GM12878 (cell line): ENCODE measurements around the gene GNAT1. TPM values are rescaled to one million over a fixed set of nuclear protein-coding genes. Genes with fewer than 3 reads are reported as not detected.

Experiments
- ATAC-seq: fragments of 200-7000 bp; cut with Tn5 transposase; 3 replicates; pipeline ENCODE4 v1.9.1; 2020; ENCODE audit warnings: mild to moderate bottlenecking, moderate library complexity
- BruUV-seq: library from RNA; stranded (reverse); fragments of 400-500 nt; replicated peaks from 2 replicates; lab custom pipeline; 2021; lab: Mats Ljungman, UMichigan
- CTCF ChIA-PET: fragments of 300-600 bp; sonication (Branson Sonifier 250); formaldehyde crosslinking; extraction: SDS; loops from one replicate; lab custom pipeline; 2021; ENCODE audit warnings: inconsistent platforms; lab: Yijun Ruan, JAX
- POLR2A ChIA-PET: fragments of 350-600 bp; formaldehyde crosslinking; extraction: SDS; loops from one replicate; lab custom pipeline; 2021; ENCODE audit warnings: inconsistent platforms; lab: Charles Lee
- RAD21 ChIA-PET: fragments of 300-600 bp; sonication (Branson Sonifier 250); formaldehyde crosslinking; loops from one replicate; lab custom pipeline; 2023; ENCODE audit warnings: antibody characterized with exemption; ENCODE audit not compliant: unreplicated experiment; lab: Charles Lee
- SMC1A ChIA-PET: fragments of 300-600 bp; sonication (Branson Sonifier 250); formaldehyde crosslinking; loops from one replicate; lab custom pipeline; 2023; ENCODE audit not compliant: unreplicated experiment, uncharacterized antibody; lab: Charles Lee
- DNase-seq: peaks from one replicate; pipeline ENCODE4 v3.0.0-alpha.2; 2011; ENCODE audit warnings: low read depth, low spot score
- FAIRE-seq: peaks from 3 replicates; lab custom pipeline; 2011; peaks lifted over from hg19 to GRCh38; lab: Jason Lieb, UNC
- H2AFZ ChIP-seq: 2 replicates; pipeline ENCODE4 v1.6.0; 2011; ENCODE audit warnings: low read depth, low read length, control low read depth; ENCODE audit not compliant: control insufficient read depth
- H3K27ac ChIP-seq: 2 replicates; pipeline ENCODE4 v1.5.1; 2011; ENCODE audit warnings: control low read depth; ENCODE audit not compliant: control insufficient read depth, insufficient read depth
- H3K27me3 ChIP-seq, 2 experiments: replicated peaks in 1 of 2; 2 replicates each; pipeline versions ENCODE4 v1.6.0 to v1.6.1; 2011; ENCODE audit warnings: low read length in 1 of 2; ENCODE audit not compliant: control insufficient read depth in 2 of 2, insufficient read depth in 2 of 2
- H3K36me3 ChIP-seq, 2 experiments: 2 replicates each; pipeline ENCODE4 v1.5.1; 2011; ENCODE audit warnings: low read length in 1 of 2; ENCODE audit not compliant: control insufficient read depth in 2 of 2, insufficient read depth in 2 of 2
- H3K4me1 ChIP-seq: 2 replicates; pipeline ENCODE4 v1.6.1; 2011; ENCODE audit warnings: mild to moderate bottlenecking, low read length, moderate library complexity, mixed read lengths; ENCODE audit not compliant: control insufficient read depth, insufficient read depth
- H3K4me2 ChIP-seq: 2 replicates; pipeline ENCODE4 v1.6.0; 2011; ENCODE audit warnings: control low read depth; ENCODE audit not compliant: control insufficient read depth, insufficient read depth
- H3K4me3 ChIP-seq: fragments of 200-600 bp; sonication (generic); 2 replicates; pipeline ENCODE4 v1.5.1; 2016
- H3K79me2 ChIP-seq: 2 replicates; pipeline ENCODE4 v1.6.0; 2011; ENCODE audit warnings: low read length; ENCODE audit not compliant: control insufficient read depth, insufficient read depth
- H3K9ac ChIP-seq: 2 replicates; pipeline ENCODE4 v1.8.0; 2011; ENCODE audit warnings: low read length, control low read depth, mixed read lengths; ENCODE audit not compliant: control insufficient read depth, insufficient read depth
- H3K9me3 ChIP-seq: replicated peaks from 3 replicates; pipeline ENCODE4 v1.5.1; 2011; ENCODE audit warnings: mild to moderate bottlenecking, low read length; ENCODE audit not compliant: control insufficient read depth, insufficient read depth
- H4K20me1 ChIP-seq: 2 replicates; pipeline ENCODE4 v1.6.0; 2011; ENCODE audit not compliant: control insufficient read depth, insufficient read depth
- ATF7 ChIP-seq: fragments of 450-650 bp; IDR thresholded peaks from 2 replicates; pipeline ENCODE4 v1.6.1; 2016; ENCODE audit warnings: low read depth, mild to moderate bottlenecking
- CEBPB ChIP-seq, 2 experiments: fragments of 150-350 bp in 1 of 2; IDR thresholded peaks; 2 replicates each; pipeline ENCODE4 v1.6.1; 2012 to 2014; ENCODE audit warnings: low read depth in 2 of 2, low read length in 2 of 2, borderline replicate concordance in 1 of 2, inconsistent platforms in 1 of 2
- CREM ChIP-seq: IDR thresholded peaks from 2 replicates; pipeline ENCODE4 v1.6.1; 2014; ENCODE audit warnings: antibody characterized with exemption, low read depth
- ESRRA ChIP-seq: IDR thresholded peaks from 2 replicates; pipeline ENCODE4 v1.6.1; 2012; ENCODE audit warnings: mild to moderate bottlenecking, low read length, improper control_type of control experiment
- GABPA ChIP-seq: IDR thresholded peaks from 2 replicates; pipeline ENCODE4 v1.6.1; 2014; ENCODE audit warnings: antibody characterized with exemption, low read depth, mild to moderate bottlenecking, inconsistent platforms
- IKZF2 ChIP-seq, 2 experiments: fragments of 450-650 bp; IDR thresholded peaks; 2 replicates each; pipeline ENCODE4 v1.6.1; 2017; ENCODE audit warnings: mild to moderate bottlenecking in 2 of 2, moderate library complexity in 2 of 2
- KDM1A ChIP-seq: fragments of 200-600 bp; sonication (generic); IDR thresholded peaks from 2 replicates; pipeline ENCODE4 v1.6.1; 2016; ENCODE audit warnings: borderline replicate concordance
- MTA3 ChIP-seq: IDR thresholded peaks from 2 replicates; pipeline ENCODE4 v1.6.1; 2012; ENCODE audit warnings: low read length, inconsistent platforms, borderline replicate concordance
- NFYB ChIP-seq: IDR thresholded peaks from 2 replicates; pipeline ENCODE4 v1.6.1; 2011; ENCODE audit warnings: low read depth, mild to moderate bottlenecking, low read length, improper control_type of control experiment, moderate library complexity; ENCODE audit not compliant: insufficient read depth
- POLR2A ChIP-seq: IDR thresholded peaks from 2 replicates; pipeline ENCODE4 v1.6.1; 2011; ENCODE audit warnings: low read depth, mild to moderate bottlenecking, low read length
- SRF ChIP-seq, 2 experiments: IDR thresholded peaks; 2 replicates each; pipeline ENCODE4 v1.6.1; 2011; ENCODE audit warnings: low read depth in 2 of 2, low read length in 2 of 2, mild to moderate bottlenecking in 1 of 2, moderate library complexity in 1 of 2
- TARDBP ChIP-seq: IDR thresholded peaks from 2 replicates; pipeline ENCODE4 v1.6.1; 2016; ENCODE audit warnings: borderline replicate concordance
- TBL1XR1 ChIP-seq: IDR thresholded peaks from 2 replicates; pipeline ENCODE4 v1.6.1; 2012; ENCODE audit warnings: low read depth, low read length, improper control_type of control experiment
- WGBS: methylation state at CpG from one replicate; pipeline ENCODE4 v1.1.6; 2016; ENCODE audit warnings: low lambda C conversion rate; ENCODE audit not compliant: insufficient replicate concordance, insufficient coverage; ENCODE audit errors: missing lambda C conversion rate; 5-methylcytosine and 5-hydroxymethylcytosine counted together
- in situ Hi-C: fragments of 300-500 bp; cut with MboI; formaldehyde crosslinking; loops from 9 replicates; pipeline ENCODE4 v1.14.3; 2018; ENCODE audit warnings: mixed read lengths
- intact Hi-C: fragments of 100-400 bp; cut with micrococcal nuclease; formaldehyde crosslinking; loops from one replicate; pipeline ENCODE4 v1.14.2; 2022; ENCODE audit not compliant: unreplicated experiment
- polyA plus RNA-seq, 11 experiments: library from polyadenylated mRNA; depleted of rRNA in 4 of 11; unstranded in 6 of 11; stranded (reverse) in 5 of 11; fragments of >200 nt; fragmentation: Nextera tagmentation in 4 of 11; fragmentation: Illumina TruSeq in 1 of 11; extraction: Ambion mirVana in 4 of 11; extraction: Trizol in 1 of 11; gene quantifications; 1 replicate in 1 of 11; 2 replicates in 10 of 11; pipeline versions ENCODE4 v1.2.1 to v1.2.3, GENCODE V29; 2011 to 2016; ENCODE audit warnings: inconsistent platforms in 2 of 11, missing spikeins in 2 of 11, low read depth in 1 of 11
- total RNA-seq, 4 experiments: library from RNA; depleted of rRNA in 3 of 4; stranded (reverse); fragments of >200 nt in 3 of 4; fragmentation: Illumina TruSeq in 1 of 4; extraction: Trizol in 1 of 4; gene quantifications; 2 replicates each; pipeline versions ENCODE4 v1.2.1 to v1.2.3, GENCODE V29; 2013 to 2021
- TF ChIP-seq, protein P1 (sequence below): fragments of 450-650 bp; IDR thresholded peaks from 2 replicates; pipeline ENCODE4 v1.6.1; 2016; ENCODE audit warnings: mild to moderate bottlenecking
- TF ChIP-seq, protein P2 (sequence below): IDR thresholded peaks from 2 replicates; pipeline ENCODE4 v1.6.1; 2012; ENCODE audit warnings: mild to moderate bottlenecking, low read depth, low read length
- TF ChIP-seq, protein P3 (sequence below): fragments of 450-650 bp; IDR thresholded peaks from 2 replicates; pipeline ENCODE4 v1.6.1; 2017; ENCODE audit warnings: mild to moderate bottlenecking, moderate library complexity

GNAT1 gene
- total and polyA plus RNA-seq, 10 of the 15 experiments (the other 5 are each of a cell fraction or from before 2014, with no cell fraction given), result not detected

DNA sequence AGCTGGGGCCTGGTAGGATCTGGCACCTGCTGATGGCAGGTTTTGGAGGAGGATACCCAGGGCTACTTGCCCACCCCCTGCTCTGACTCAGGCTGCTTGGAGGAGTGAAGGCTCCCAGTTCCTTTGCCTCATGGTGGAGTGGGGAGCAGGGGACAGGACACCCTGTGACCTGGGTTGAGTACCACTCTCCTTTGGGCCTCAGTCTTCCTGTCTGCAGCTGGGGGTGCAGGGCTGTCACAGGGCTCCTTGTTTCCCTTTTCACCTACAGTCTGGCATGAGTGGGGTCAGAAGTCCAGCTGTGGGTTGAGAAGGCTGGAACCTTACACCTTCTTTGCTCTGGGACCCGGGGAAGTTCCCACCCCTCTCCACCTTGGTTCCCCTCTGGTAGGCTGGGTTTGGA lies 21.6 kb upstream of the GNAT1 start (continued):
- no peak for TF ChIP-seq MTA3

DNA sequence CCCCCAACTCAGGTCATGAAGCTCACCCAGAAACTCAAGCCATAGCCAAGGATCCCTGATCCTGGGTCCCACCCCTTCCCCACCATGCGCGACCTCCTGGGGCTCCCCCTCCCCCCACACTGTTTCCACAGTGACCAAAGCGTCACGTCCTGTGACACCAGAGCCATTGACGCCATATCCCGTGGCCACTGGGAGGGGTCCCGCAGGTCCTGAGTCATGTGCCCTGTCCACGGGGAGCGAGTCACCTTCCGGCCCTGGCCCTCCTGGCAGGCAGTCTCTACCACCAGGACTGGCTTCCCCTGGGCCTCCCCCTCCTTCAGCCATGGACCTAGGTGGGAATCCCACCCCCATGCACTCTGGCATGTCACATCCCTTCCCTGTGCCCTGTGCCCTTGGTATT lies 20.7 kb upstream of the GNAT1 start:
- Histone ChIP-seq H4K20me1 (no peaks in the 10 kb centered on the region), H3K36me3 (no peaks in the 10 kb centered on the region), H3K27ac (no peak overlapping the region), H3K27me3 (no peaks in the 10 kb centered on the region; a peak in 1 of 4 replicates), H3K4me1 (no peaks in the 10 kb centered on the region), H3K9me3 (no peaks in the 10 kb centered on the region), H3K79me2 (no peaks in the 10 kb centered on the region), H2AFZ (no peak overlapping the region), H3K4me3 (no peak overlapping the region), H3K4me2 (no peak overlapping the region), H3K9ac (no peak overlapping the region)
- BruUV-seq, result no TSS peak
- in situ Hi-C loops (no loop called here), intact Hi-C loops (no loop called here)
- 24% methylated on average over 8 of the region's 10 CpGs for WGBS
- DNase-seq (no peak), FAIRE-seq (no peak), ATAC-seq (peak; percentile 14; the same call in 1 of the 3 replicates)
- ChIA-PET CTCF (interaction anchor here (0.6 kb wide), 2 partner anchors 21 to 258 kb away, joined by 3 read pairs; partner anchors contain the start of gene GNAT1), SMC1A (no interaction called here), RAD21 (no interaction called here), POLR2A (no interaction called here)
- TF ChIP-seq, protein P1, sequence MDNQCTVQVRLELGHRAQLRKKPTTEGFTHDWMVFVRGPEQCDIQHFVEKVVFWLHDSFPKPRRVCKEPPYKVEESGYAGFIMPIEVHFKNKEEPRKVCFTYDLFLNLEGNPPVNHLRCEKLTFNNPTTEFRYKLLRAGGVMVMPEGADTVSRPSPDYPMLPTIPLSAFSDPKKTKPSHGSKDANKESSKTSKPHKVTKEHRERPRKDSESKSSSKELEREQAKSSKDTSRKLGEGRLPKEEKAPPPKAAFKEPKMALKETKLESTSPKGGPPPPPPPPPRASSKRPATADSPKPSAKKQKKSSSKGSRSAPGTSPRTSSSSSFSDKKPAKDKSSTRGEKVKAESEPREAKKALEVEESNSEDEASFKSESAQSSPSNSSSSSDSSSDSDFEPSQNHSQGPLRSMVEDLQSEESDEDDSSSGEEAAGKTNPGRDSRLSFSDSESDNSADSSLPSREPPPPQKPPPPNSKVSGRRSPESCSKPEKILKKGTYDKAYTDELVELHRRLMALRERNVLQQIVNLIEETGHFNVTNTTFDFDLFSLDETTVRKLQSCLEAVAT, result no peak
- TF ChIP-seq IKZF2 (IDR thresholded peaks at IDR 0.05) (no peak), ESRRA (no peak), POLR2A (no peak), CREM (no peak), SRF (IDR thresholded peaks at IDR 0.05; ENCODE audit: low read depth in 2 of 2, low read length in 2 of 2) (no peak), NFYB (no peak), ATF7 (no peak), GABPA (no peak), CEBPB (IDR thresholded peaks at IDR 0.05; ENCODE audit: borderline replicate concordance in 1 of 2, low read depth in 2 of 2, low read length in 2 of 2) (no peak), TARDBP (no peak), TBL1XR1 (no peak), KDM1A (no peak)
- TF ChIP-seq, protein P2, sequence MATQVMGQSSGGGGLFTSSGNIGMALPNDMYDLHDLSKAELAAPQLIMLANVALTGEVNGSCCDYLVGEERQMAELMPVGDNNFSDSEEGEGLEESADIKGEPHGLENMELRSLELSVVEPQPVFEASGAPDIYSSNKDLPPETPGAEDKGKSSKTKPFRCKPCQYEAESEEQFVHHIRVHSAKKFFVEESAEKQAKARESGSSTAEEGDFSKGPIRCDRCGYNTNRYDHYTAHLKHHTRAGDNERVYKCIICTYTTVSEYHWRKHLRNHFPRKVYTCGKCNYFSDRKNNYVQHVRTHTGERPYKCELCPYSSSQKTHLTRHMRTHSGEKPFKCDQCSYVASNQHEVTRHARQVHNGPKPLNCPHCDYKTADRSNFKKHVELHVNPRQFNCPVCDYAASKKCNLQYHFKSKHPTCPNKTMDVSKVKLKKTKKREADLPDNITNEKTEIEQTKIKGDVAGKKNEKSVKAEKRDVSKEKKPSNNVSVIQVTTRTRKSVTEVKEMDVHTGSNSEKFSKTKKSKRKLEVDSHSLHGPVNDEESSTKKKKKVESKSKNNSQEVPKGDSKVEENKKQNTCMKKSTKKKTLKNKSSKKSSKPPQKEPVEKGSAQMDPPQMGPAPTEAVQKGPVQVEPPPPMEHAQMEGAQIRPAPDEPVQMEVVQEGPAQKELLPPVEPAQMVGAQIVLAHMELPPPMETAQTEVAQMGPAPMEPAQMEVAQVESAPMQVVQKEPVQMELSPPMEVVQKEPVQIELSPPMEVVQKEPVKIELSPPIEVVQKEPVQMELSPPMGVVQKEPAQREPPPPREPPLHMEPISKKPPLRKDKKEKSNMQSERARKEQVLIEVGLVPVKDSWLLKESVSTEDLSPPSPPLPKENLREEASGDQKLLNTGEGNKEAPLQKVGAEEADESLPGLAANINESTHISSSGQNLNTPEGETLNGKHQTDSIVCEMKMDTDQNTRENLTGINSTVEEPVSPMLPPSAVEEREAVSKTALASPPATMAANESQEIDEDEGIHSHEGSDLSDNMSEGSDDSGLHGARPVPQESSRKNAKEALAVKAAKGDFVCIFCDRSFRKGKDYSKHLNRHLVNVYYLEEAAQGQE, result no peak
- TF ChIP-seq, protein P3, sequence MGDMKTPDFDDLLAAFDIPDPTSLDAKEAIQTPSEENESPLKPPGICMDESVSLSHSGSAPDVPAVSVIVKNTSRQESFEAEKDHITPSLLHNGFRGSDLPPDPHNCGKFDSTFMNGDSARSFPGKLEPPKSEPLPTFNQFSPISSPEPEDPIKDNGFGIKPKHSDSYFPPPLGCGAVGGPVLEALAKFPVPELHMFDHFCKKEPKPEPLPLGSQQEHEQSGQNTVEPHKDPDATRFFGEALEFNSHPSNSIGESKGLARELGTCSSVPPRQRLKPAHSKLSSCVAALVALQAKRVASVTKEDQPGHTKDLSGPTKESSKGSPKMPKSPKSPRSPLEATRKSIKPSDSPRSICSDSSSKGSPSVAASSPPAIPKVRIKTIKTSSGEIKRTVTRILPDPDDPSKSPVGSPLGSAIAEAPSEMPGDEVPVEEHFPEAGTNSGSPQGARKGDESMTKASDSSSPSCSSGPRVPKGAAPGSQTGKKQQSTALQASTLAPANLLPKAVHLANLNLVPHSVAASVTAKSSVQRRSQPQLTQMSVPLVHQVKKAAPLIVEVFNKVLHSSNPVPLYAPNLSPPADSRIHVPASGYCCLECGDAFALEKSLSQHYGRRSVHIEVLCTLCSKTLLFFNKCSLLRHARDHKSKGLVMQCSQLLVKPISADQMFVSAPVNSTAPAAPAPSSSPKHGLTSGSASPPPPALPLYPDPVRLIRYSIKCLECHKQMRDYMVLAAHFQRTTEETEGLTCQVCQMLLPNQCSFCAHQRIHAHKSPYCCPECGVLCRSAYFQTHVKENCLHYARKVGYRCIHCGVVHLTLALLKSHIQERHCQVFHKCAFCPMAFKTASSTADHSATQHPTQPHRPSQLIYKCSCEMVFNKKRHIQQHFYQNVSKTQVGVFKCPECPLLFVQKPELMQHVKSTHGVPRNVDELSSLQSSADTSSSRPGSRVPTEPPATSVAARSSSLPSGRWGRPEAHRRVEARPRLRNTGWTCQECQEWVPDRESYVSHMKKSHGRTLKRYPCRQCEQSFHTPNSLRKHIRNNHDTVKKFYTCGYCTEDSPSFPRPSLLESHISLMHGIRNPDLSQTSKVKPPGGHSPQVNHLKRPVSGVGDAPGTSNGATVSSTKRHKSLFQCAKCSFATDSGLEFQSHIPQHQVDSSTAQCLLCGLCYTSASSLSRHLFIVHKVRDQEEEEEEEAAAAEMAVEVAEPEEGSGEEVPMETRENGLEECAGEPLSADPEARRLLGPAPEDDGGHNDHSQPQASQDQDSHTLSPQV, result no peak
